Amygdala (tissue), 56 donors: Measurements from ENCODE around the gene ACOXL.
A peak's percentile ranks its signal among the peaks of the same experiment; 100 is the strongest.

ENCODE experiments used
- DNase-seq, 56 donors: peaks; one replicate each; lab custom pipeline; 2025; lab: John Stamatoyannopoulos, UW

ACOXL gene

DNA sequence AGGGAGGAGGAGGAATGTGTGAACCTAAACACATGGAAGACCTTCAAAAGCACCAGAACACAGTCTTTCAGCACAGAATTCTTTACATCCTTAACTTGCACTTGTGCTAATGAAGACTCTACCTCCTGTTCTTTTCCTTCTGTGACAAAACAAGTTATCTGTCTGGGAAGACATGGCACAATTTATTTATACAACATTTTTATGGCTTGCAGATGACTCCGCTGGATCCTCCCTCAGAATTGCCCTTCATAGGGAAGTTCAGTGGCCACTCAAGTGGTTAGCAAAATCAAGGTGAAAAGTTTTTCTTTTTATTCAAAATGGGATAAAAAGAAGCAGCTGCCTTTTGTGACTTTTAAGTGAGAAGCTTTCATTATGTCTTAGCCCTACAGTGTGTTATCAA lies 409.7 kb downstream of the ACOXL start:
- DNase-seq: no peak

DNA sequence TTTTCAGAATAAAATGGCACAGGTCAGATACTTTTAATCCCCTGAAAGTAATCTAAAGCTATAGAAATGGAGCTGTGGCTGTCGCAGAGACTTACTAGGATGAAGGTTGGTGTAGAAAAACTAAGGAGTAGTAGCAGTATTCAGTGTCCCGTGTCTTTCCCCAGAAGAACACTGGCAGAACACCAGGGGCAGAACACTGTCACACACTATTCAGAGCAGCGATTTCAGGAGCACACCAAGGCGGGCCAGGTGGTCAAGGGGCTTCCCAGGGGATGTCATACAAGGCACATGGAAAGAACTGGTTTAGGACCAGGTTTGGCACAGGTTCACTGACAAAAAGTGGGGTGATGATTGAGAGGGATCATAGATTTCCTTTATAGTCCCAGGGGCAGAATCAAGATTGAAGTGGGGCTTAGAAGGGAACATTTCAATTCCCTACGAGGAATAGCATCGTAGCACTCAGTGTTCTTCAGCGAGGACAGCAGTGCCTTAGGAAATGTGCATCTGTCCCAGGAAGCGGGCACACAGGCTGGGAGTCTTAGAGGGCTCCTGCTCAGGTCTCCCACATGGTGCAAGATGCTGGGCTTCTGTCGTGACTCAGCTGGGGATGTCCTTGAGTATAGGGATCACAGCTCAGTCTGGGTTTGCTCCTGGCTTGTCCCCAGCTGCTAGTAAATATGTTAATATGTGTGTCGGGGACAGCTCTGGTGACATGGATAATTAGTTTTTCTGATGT lies 410.9 kb downstream of the ACOXL start:
- no peak for DNase-seq

DNA sequence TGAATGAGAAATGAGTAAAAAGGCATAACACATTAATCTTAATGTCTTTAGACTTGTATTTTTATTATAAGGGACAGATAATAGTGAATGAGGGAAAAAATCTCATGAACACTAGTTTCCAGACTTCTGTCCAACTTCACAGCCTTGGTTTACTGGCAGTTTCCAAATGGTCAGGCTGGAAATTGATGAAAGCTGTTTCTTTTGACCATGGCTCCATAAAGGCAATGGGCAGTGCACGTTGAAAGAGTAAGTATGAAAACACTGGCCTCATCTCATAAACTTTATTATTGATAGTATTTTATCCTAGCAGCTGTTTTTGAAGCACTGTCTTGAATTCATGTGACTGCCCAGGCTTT lies 411.4 kb downstream of the ACOXL start:
- no peak for DNase-seq

DNA sequence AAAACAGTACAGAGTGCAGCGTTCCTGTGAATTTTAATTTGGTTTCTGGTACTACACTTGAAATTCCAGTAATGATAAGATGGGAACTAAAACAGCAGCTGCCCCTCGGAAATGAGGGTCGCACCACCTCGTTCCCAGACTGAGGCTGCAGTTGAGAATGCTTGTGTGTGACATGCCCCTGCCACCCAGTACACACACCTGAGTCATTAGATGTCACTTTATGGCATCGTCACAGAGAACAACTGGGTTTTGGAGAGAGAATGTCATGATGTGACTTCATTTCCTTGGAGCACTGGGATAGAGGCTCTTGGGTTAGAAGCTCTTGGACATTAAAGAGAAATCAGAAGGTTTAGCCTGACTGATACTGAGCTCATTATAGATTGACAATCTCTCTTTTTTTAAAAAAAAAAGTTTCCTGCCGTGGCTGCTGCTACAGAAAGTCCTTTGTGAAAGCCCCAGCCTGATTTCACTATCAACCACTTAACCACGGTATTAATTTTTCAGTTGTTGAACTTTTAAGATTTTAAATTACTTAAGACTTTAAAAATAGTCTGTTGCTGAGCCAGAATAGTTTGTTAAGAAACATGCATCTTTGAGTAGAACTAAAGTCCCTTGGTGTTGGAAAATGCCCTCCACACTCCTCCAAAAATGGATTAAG lies 412.9 kb downstream of the ACOXL start:
- no peak for DNase-seq

DNA sequence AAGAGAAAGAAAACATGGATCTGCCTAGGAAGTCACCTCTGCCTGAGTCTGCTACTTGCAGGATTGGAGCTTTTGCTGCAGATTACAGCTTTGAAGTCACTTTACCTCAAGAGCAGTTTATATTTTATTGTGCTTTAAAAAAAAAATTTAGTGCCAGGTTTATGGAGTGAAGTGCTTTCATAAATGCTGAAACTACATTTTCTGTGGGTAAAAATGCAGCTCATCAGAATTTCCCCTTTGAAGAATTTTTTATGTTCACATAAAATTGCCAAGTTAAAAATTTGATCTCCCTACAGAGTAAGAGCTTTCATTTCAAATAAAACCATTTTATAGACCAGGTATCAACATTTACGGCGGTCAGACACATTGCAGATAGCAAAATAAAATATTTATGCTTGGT lies 413.6 kb downstream of the ACOXL start:
- DNase-seq: no peak

DNA sequence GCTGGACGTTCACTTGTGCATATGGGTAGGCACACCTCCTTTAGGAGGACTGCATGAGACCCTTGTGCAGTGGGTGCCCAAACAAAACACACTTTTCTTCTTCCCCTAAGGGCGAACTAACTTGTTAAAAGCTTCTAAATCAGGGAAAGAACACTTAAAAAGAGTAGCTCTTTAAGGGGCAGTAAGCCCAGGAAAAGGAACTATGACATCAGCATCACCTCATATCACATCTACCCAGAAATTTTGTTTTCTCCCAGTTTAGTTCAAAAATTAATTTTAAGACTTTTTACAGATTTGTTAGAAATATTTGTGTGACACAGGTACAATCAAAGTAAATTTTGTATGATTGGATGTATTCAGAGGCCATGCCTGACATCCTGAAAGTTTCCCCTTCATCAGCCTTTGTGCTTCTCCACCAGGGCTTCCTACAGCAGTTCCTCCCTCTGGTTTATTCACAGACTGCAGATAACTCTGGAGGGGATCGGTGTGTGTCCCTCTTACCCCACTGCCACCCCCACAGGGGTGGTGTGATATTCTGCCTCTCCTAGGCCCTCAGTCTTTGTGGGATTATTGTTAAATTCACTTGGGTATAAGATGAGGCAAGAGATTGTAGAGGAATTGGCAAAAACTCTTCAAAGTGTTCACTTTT lies 416.0 kb downstream of the ACOXL start:
- no peak for DNase-seq

DNA sequence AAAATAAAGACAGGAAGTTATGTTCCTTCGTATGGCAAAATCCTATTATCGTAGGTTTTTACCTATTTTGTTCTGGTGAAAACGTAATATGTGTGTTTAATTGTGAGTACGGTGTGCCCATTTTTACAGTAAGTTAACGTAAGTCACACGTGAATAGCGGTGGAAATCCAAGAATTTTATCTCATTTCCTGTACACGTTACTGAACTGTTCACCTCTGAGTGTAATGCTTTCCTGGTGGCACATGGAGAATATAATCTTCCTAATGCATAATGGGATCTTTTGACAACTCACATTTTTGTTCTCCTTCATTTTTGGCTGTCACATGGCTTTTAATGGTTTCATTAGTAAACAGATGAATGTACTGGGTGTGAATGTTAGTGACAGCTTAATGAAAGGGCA lies 416.6 kb downstream of the ACOXL start:
- DNase-seq: no peak

DNA sequence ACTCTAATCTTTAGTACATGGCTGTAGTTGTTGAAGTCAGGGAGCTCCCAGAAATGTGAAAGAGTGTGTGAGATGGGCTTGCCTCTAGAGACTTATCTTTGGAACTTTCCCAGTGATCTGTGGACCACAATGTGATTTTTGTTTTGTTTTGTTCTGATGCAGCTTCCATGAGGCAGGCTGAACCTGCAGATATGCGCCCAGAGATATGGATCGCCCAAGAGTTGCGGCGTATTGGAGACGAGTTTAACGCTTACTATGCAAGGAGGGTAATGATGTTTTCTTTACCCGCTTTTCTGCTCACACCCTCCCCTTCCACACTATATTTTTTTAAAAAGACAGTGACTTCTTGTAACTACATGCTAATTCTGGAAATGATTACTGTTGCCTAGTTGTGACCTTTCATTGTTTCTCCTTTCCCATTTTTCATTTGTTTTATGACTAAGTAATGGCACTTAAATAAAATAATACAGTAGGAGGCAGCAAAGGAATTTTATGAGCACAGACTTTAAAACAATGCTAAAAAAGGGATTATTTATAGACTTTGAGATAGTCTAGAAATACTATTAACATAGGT lies 417.6 kb downstream of the ACOXL start:
- no peak for DNase-seq

DNA sequence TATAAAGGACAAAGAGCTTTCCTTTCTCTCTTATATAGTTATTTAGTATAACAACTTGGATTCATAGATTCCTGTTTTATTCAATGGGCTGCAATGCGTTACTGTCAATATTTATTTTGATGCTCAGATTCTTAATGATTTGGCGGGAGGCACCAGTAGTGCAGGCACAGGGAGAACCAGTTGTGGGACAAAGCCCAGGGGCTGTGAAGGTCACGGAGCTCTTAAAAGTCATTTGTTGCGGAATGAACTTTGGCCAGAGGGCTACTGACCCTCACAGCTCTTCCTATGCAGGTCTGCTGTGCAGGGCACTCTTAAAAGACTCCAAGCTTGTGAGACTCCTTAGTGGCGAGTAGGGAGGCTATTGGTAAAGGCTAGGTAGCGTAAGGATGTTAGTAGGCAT lies 422.4 kb downstream of the ACOXL start:
- DNase-seq: no peak

DNA sequence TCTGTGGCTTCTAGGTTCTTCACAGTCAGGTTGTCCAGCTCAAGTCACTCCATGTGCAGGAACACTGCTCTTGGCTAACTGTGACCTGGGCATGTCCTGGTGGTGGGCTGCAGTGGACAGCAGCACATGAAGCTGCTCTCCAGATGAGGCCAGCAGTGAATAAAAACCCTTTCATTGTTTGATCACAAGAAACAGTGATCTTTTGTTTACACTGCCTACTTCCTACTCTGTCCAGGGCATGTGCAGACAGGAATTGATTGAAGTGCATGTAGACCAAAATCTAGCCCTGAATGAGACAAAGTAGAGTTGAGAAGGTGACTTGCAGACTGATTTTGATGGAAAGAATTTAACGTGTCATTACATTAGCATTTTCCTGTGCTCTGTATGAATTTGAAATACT lies 423.2 kb downstream of the ACOXL start:
- DNase-seq: peak in 5 of 56 donors; percentile 10 to 24 (median 19)

DNA sequence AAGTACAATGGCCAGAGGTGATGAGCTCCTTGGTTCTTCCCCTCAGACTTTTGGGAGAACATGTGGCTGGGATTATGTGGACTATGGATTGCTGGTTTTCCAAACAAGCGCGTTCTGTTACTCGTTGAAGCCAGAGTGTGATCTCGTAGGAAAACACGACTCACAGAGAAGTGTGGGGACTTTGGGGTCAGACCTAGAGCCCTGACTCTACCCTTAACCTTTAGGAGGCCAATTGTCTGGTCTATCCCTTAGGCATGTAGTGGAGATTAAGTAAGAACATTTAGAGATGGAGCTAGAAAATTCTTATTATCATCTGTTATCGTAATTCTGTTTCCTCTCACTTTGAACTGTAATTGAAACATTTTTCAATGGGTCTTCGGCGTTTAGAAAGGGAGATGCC lies 424.2 kb downstream of the ACOXL start:
- no peak for DNase-seq

DNA sequence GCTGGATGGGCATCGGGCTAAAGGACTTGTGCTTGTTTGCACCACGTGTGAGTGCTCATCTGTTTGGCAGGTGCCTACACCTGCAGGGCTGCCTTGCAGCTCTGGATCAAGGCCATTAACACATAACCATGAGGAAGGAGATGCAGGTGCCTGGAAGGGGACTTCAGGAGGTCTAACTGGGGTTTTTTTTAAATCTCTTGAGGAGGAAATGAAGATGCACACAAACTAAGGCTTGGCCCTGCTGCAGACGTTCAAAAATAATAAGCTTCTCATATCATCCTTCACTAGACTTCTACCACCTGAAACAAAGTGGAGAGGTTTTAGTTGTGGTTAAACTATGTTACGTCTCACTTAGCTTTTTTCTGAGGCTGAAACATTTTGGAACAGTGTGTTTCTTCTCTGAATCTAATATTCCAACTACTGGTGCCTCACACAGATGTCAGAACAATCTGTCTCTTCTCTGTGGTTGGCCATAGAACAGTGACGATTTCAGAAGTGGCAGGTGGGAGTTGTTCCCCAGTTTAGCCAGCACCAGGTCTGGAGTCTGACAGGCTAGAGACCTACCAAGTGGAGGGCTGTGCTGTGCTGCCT lies 424.8 kb downstream of the ACOXL start:
- no peak for DNase-seq

DNA sequence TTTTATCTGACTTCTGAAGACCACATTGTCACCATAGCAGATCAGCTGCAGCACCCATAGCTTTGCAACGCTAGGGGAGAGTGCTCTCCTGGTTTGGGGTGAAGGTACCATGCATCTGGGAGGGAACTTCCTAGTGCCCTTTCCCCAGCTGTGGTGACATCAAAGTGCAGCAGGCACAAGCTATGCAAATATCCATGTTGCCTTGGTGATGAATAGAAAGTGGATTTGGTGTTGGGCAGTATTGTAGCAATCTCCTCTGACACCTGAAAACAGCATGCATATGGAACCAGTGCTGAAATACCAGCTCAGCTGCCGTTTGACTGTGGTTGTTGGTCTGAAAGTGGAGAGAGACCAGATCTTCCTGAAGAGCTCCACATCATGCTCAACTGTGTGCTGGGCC lies 425.4 kb downstream of the ACOXL start:
- no peak for DNase-seq

DNA sequence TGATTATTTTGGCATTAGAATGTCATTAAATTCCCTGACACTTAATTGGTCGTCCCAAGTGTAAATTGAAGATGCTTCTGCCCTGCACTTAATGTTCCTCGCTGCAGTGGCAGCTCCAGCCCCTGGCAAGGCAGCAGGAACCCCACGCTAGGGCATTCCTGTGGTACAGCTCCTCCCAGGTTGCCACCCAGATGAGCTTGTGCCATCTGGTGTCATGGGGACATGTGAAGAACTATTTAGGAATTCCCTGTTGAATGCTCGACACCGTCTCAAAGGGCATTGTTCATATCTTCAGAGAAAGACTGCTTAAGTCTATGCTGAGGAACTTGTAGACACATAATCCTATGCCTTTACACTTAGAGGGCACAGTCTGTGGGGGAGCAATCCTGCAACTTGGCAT lies 427.3 kb downstream of the ACOXL start:
- no peak for DNase-seq

DNA sequence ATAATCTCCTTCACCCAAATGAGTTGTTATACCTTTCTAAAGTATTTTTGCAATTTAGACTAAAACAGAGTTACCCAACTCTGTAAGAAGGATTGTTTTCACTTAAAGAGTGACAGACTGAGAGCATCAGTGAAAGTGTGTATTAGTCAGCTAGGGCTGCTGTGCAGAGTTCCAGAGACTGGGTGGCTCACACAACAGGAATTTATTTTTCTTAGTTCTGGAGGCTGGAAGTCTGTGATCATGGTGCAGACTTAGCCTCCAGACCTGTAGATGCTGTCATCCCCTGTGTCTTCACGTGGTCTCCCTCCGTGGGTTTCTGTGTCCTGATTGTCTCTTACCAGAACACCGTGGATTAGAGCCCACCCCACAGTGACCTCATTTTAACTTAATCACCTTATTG lies 428.4 kb downstream of the ACOXL start:
- DNase-seq: no peak

DNA sequence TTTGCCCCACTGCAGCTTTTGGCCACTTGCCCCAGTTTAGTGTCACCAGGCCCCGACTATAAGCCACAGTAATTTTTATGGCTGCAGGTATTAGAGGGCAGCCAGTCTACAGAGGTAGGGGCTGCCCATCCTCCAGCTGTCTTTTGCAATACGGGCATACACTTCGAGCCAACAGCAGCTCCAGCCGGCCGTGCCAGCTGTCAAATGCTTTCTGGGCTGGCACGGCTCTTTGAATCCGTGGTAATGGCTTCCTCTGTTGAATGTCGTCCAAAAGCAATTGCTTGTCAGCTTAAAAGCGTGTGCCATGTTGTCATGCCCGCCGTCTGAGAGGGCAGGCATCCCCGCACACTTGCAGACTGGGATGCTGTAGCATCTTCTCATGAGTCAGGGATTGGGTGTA lies 429.6 kb downstream of the ACOXL start:
- DNase-seq: peak in 49 of 56 donors; percentile 7 to 79 (median 42)

DNA sequence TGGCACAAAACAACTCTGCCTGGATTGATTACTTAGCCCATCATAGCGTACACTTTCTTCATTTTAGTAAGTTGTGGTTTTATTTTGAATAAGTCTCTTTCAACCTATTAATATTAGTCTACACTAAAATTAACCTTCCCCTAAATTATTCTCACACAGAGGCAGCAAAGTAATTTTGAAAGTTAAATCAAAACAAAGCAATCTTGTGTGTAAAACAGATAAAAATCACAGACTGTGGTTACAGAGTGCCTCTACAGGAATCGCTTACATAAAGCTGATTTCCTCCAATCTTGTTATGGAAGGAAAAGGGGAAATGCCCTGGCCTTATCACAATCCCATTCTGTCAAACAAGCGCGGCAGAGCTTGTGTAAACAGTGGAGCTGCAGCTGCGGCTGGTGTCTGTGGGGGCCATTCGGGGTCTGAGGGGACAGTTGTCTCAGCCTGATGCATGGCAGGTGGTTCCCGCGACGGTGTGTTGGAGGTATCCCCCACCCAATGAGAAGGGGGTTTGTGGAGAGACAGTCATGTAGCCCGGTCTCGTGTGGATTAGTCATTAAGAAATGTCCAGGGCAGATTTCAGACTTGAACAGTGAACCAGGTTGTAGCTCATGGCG lies 430.5 kb downstream of the ACOXL start:
- no peak for DNase-seq

DNA sequence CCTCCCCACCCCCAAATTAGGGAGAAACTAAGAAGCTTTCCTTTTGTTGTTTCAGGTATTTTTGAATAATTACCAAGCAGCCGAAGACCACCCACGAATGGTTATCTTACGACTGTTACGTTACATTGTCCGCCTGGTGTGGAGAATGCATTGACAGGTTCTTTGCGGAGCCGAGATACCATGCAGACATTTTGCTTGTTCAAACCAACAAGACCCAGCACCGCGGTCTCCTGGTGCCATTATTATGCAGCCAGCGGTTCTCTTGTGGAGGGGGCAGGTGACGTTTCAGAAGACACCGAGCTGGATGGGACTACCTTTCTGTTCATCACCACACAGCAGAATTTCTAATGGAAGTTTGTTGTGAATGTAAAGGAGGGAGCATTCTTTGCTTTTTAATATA lies 431.7 kb downstream of the ACOXL start:
- DNase-seq: no peak

DNA sequence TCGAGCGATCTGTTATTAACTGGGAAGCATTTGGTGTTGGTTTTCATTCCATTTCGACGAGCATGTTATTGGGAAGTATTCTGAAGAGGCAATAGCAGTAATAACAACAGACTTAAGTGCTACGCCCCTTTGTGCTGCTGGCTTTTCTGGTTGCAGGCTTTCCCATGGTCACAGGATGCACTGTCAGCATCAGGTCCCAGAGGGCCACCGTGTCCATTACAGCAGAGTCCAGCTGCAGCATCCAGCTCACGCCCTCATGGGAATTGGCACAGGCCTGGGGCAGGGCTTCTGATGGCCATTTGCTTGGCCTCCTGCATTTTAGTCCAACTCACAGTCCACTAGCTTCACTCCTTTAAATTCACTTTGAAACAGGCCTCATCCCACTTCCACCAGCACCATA lies 432.7 kb downstream of the ACOXL start:
- peak in 1 of 56 donors; percentile 10 for DNase-seq

DNA sequence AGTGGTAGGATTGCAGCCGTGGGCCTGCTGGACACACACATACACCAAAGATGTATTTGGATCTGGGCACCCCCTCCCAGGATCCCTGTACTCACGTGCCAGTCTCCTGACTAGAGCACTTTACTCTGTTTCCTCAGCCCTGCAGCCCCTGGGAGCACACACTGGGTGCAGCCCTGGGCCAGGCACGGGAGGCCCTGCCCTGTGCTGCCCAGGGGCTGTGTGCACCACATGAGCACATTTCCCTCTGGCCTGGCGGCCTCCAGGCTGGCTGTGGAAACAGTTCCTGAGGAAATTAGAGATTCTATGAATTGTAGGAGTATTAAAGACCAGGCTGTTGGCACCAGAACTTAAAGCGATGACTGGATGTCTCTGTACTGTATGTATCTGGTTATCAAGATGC lies 433.7 kb downstream of the ACOXL start:
- DNase-seq: no peak
